CD8-positive, alpha-beta memory T cell (primary cell): ENCODE results near the gene TBC1D16. TPM values are rescaled to one million over a fixed set of nuclear protein-coding genes. Genes with fewer than 3 reads are reported as not detected.

Experiments used
- CTCF ChIA-PET: fragments of 350-600 bp; sonication (Branson Sonifier 250); formaldehyde crosslinking; loops from one replicate; lab custom pipeline; 2021; ENCODE audit warnings: antibody characterized with exemption; lab: Charles Lee
- POLR2A ChIA-PET: fragments of 350-600 bp; sonication (Branson Sonifier 250); formaldehyde crosslinking; loops from one replicate; lab custom pipeline; 2021; ENCODE audit warnings: antibody characterized with exemption; lab: Charles Lee
- DNase-seq, 5 donors: peaks; one replicate each; pipeline versions ENCODE4 v3.0.0 to v3.0.0-alpha.2; 2020 to 2022; ENCODE audit warnings: mixed read lengths in 1 of 5
- H3K27ac ChIP-seq: one replicate; pipeline ENCODE4 v1.7.0; 2013; ENCODE audit warnings: low read depth, mild to moderate bottlenecking, low read length, moderate library complexity
- H3K27me3 ChIP-seq: 2 replicates; pipeline ENCODE4 v1.7.0; 2013; ENCODE audit warnings: low read length, mild to moderate bottlenecking; ENCODE audit not compliant: insufficient read depth, poor library complexity, severe bottlenecking
- H3K36me3 ChIP-seq: 2 replicates; pipeline ENCODE4 v1.7.0; 2013; ENCODE audit warnings: mild to moderate bottlenecking, low read length, moderate library complexity; ENCODE audit not compliant: insufficient read depth
- H3K4me1 ChIP-seq: 2 replicates; pipeline ENCODE4 v1.7.0; 2013; ENCODE audit warnings: mild to moderate bottlenecking, low read length, moderate library complexity; ENCODE audit not compliant: insufficient read depth
- H3K4me3 ChIP-seq: 2 replicates; pipeline ENCODE4 v1.7.0; 2013; ENCODE audit warnings: mild to moderate bottlenecking, low read length
- H3K9me3 ChIP-seq: 2 replicates; pipeline ENCODE4 v1.7.0; 2013; ENCODE audit warnings: mild to moderate bottlenecking, low read length
- H3K27ac Mint-ChIP-seq, 8 donors: one replicate each; pipeline ENCODE4 v1.8.0; 2020 to 2021; ENCODE audit warnings: mixed read lengths in 8 of 8, mild to moderate bottlenecking in 6 of 8, inconsistent platforms in 3 of 8, moderate library complexity in 3 of 8
- H3K27me3 Mint-ChIP-seq, 2 donors: one replicate each; pipeline ENCODE4 v1.8.0; 2020 to 2021; ENCODE audit warnings: mixed read lengths in 2 of 2, mild to moderate bottlenecking in 1 of 2, moderate library complexity in 1 of 2
- H3K36me3 Mint-ChIP-seq, 3 donors: one replicate each; pipeline ENCODE4 v1.8.0; 2020 to 2021; ENCODE audit warnings: mixed read lengths in 3 of 3, inconsistent platforms in 1 of 3, mild to moderate bottlenecking in 1 of 3
- H3K4me1 Mint-ChIP-seq, 3 donors: one replicate each; pipeline ENCODE4 v1.8.0; 2020 to 2021; ENCODE audit warnings: mixed read lengths in 3 of 3, inconsistent platforms in 1 of 3, mild to moderate bottlenecking in 1 of 3
- H3K4me3 Mint-ChIP-seq, 7 donors: one replicate each; pipeline ENCODE4 v1.8.0; 2020 to 2021; ENCODE audit warnings: mixed read lengths in 7 of 7, mild to moderate bottlenecking in 6 of 7, moderate library complexity in 4 of 7, inconsistent platforms in 2 of 7
- H3K9me3 Mint-ChIP-seq, 5 donors: one replicate each; pipeline ENCODE4 v1.8.0; 2020 to 2022; ENCODE audit warnings: mixed read lengths in 5 of 5, mild to moderate bottlenecking in 3 of 5, moderate library complexity in 2 of 5, inconsistent platforms in 1 of 5
- polyA plus RNA-seq: library from polyadenylated mRNA; unstranded; fragments of 300-500 nt; fragmentation: Illumina TruSeq; gene quantifications from one replicate; pipeline ENCODE4 v1.2.3, GENCODE V29; 2021
- total RNA-seq, 2 experiments: library from RNA; stranded (reverse); gene quantifications; one replicate each; pipeline ENCODE4 v1.2.3, GENCODE V29; 2021

TBC1D16 gene
- total and polyA plus RNA-seq, 3 experiments from 2014 or later = 0.33 to 4.3 (median 3.5) TPM

- Histone ChIP-seq H3K4me1 (peaks cover 26% of the 10 kb centered on the region), H3K27me3 (peaks cover 26% of the 10 kb centered on the region), H3K27ac (no peak overlapping the region), H3K4me3 (no peak overlapping the region), H3K9me3 (no peaks in the 10 kb centered on the region), H3K36me3 (no peaks in the 10 kb centered on the region)
- H3K36me3 Mint-ChIP-seq = no peaks in the 10 kb centered on the region
- H3K27ac Mint-ChIP-seq = peak overlapping the region in 1 of 8 donors; percentile 7
- DNase-seq = no peak
- peaks cover 11 to 61% of the 10 kb centered on the region in 2 donors for H3K27me3 Mint-ChIP-seq
- ChIA-PET CTCF (no interaction called here), POLR2A (no interaction called here)
- H3K4me3 Mint-ChIP-seq = no peak overlapping the region
- peaks cover 10 to 42% (median 35%) of the 10 kb centered on the region in 3 donors for H3K4me1 Mint-ChIP-seq
- no peaks in the 10 kb centered on the region for H3K9me3 Mint-ChIP-seq
Measured at GRCh38 chr17:79932451-79933306, 103.0 kb downstream of the TBC1D16 start.

- Histone ChIP-seq H3K9me3 (no peaks in the 10 kb centered on the region), H3K4me3 (no peak overlapping the region), H3K27ac (no peak overlapping the region), H3K4me1 (peaks cover 24% of the 10 kb centered on the region), H3K36me3 (no peaks in the 10 kb centered on the region), H3K27me3 (peaks cover 27% of the 10 kb centered on the region)
- ChIA-PET POLR2A (no interaction called here), CTCF (no interaction called here)
- H3K36me3 Mint-ChIP-seq = no peaks in the 10 kb centered on the region
- H3K9me3 Mint-ChIP-seq = no peaks in the 10 kb centered on the region
- peak overlapping the region in 1 of 8 donors; percentile 7 for H3K27ac Mint-ChIP-seq
- H3K4me1 Mint-ChIP-seq = peaks cover 17 to 40% (median 35%) of the 10 kb centered on the region in 3 donors
- H3K4me3 Mint-ChIP-seq = no peak overlapping the region
- peaks cover 11 to 62% of the 10 kb centered on the region in 2 donors for H3K27me3 Mint-ChIP-seq
- no peak for DNase-seq
Measured at GRCh38 chr17:79931817-79932309, 103.8 kb downstream of the TBC1D16 start.

GRCh38 chr17:79930877-79931816 lies 104.5 kb downstream of the TBC1D16 start:
- DNase-seq = no peak
- Histone ChIP-seq H3K27me3 (peaks cover 27% of the 10 kb centered on the region), H3K9me3 (no peaks in the 10 kb centered on the region), H3K27ac (no peak overlapping the region), H3K36me3 (no peaks in the 10 kb centered on the region), H3K4me1 (peaks cover 21% of the 10 kb centered on the region), H3K4me3 (no peak overlapping the region)
- Mint-ChIP-seq H3K9me3 (no peaks in the 10 kb centered on the region), H3K27ac (no peak overlapping the region), H3K36me3 (no peaks in the 10 kb centered on the region), H3K27me3 (peaks cover 11 to 63% of the 10 kb centered on the region in 2 donors), H3K4me3 (no peak overlapping the region), H3K4me1 (peaks cover 17 to 34% (median 29%) of the 10 kb centered on the region in 3 donors)
- ChIA-PET POLR2A (no interaction called here), CTCF (no interaction called here)

- H3K27me3 ChIP-seq = peaks cover 27% of the 10 kb centered on the region
- no peak for DNase-seq
- H3K27me3 Mint-ChIP-seq = peaks cover 12 to 61% of the 10 kb centered on the region in 2 donors
- H3K36me3 Mint-ChIP-seq = no peaks in the 10 kb centered on the region
- no peak overlapping the region for H3K27ac ChIP-seq
- H3K9me3 ChIP-seq = no peaks in the 10 kb centered on the region
- no peaks in the 10 kb centered on the region for H3K36me3 ChIP-seq
- no peak overlapping the region for H3K4me3 ChIP-seq
- no peaks in the 10 kb centered on the region for H3K9me3 Mint-ChIP-seq
- ChIA-PET POLR2A (no interaction called here), CTCF (no interaction called here)
- H3K4me1 Mint-ChIP-seq = peaks cover 17 to 26% (median 20%) of the 10 kb centered on the region in 3 donors
- H3K4me1 ChIP-seq = peaks cover 12% of the 10 kb centered on the region
- no peak overlapping the region for H3K27ac Mint-ChIP-seq
- no peak overlapping the region for H3K4me3 Mint-ChIP-seq
Measured at GRCh38 chr17:79930062-79930876, 105.4 kb downstream of the TBC1D16 start.

GRCh38 chr17:79929257-79930061 lies 106.2 kb downstream of the TBC1D16 start:
- H3K4me3 ChIP-seq = no peak overlapping the region
- H3K27me3 ChIP-seq = peaks cover 27% of the 10 kb centered on the region
- H3K27me3 Mint-ChIP-seq = peaks cover 12 to 59% of the 10 kb centered on the region in 2 donors
- ChIA-PET CTCF (no interaction called here), POLR2A (no interaction called here)
- H3K36me3 Mint-ChIP-seq = no peaks in the 10 kb centered on the region
- H3K27ac Mint-ChIP-seq = no peak overlapping the region
- H3K9me3 Mint-ChIP-seq = no peaks in the 10 kb centered on the region
- H3K4me3 Mint-ChIP-seq = no peak overlapping the region
- no peak for DNase-seq
- no peaks in the 10 kb centered on the region for H3K36me3 ChIP-seq
- no peaks in the 10 kb centered on the region for H3K9me3 ChIP-seq
- H3K27ac ChIP-seq = no peak overlapping the region
- peaks cover 12% of the 10 kb centered on the region for H3K4me1 ChIP-seq
- peaks cover 17 to 25% (median 20%) of the 10 kb centered on the region in 3 donors for H3K4me1 Mint-ChIP-seq

GRCh38 chr17:79928502-79929256 lies 107.0 kb downstream of the TBC1D16 start:
- Histone ChIP-seq H3K4me3 (no peak overlapping the region), H3K36me3 (no peaks in the 10 kb centered on the region), H3K4me1 (peaks cover 12% of the 10 kb centered on the region), H3K27ac (no peak overlapping the region), H3K9me3 (no peaks in the 10 kb centered on the region), H3K27me3 (peaks cover 27% of the 10 kb centered on the region)
- H3K4me3 Mint-ChIP-seq = peak overlapping the region in 1 of 7 donors; percentile 59
- no peaks in the 10 kb centered on the region for H3K36me3 Mint-ChIP-seq
- H3K27me3 Mint-ChIP-seq = peaks cover 11 to 52% of the 10 kb centered on the region in 2 donors
- no peaks in the 10 kb centered on the region for H3K9me3 Mint-ChIP-seq
- no peak overlapping the region for H3K27ac Mint-ChIP-seq
- H3K4me1 Mint-ChIP-seq = peaks cover 15 to 18% (median 15%) of the 10 kb centered on the region in 3 donors
- POLR2A ChIA-PET = no interaction called here
- CTCF ChIA-PET = no interaction called here
- no peak for DNase-seq
